ENCODE results near the gene OR52E8.

The OR52E8 gene

DNA sequence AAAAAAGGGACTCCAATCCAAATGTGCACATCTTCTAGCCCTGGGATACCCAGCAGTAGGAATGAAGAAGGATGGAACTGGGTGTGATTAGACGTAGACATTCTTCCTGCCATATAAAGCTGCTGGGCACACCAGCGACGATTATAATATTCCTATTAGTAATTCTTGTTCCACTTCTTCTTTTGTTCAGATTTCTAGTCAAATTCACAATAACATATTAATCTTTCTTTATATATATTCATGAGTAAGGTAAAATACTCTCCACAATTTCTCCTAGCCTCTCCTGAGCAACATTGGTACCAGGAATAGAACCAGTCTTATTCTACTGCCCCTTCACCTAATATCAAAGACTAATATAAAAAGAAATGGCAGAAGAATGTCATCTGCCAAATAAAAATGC is at the start of gene OR52E8:
TSS of gene OR52E8 (minus strand) at position 101 of the 400 bp plus-strand sequence. CDS start at position 101, 0 bp downstream.
- DNase-seq = no peak

DNA sequence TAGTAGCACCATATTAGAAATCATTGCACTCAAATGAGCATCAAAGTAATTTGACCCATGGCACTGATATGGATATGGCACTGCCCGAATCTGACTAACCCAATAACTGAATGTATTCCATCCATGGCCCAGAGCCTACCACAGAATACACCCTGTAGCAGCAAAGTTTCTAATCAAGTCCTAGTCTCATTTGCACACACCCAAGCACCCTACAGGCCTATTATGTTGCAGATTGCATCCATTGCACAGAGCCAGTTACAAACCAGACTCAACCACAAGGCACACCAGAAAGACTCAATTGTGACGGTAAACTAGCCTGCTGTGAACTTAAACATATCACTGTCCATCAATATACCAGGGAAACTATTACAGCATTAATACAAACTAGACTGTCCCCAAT is 42.0 kb upstream of the OR52E8 start:
- DNase-seq = no peak

DNA sequence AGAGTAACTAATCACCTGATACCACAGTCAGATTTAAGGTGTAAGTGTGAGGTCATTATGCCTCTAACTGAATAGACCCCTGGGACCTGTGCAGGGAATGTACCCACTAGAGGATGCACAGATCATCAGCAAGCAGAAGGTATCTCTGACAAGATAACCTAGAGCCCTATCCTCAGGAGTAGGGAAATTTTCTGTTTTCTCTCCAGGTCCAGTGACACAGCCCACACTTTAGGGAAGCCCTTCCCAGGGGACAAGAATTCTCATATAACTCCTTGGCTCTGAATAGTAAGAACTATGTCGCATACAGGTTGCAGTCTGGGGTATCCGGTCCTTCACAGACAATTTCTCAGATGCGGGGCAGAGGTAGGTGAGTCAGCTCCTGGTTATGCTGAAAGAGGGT is 35.4 kb upstream of the OR52E8 start, which contains the start of gene OR52E5:
TSS of gene OR52E5 (plus strand) at position 301 of the 400 bp plus-strand sequence. CDS start 7,569 bp downstream, outside the sequence.
- DNase-seq = no peak

DNA sequence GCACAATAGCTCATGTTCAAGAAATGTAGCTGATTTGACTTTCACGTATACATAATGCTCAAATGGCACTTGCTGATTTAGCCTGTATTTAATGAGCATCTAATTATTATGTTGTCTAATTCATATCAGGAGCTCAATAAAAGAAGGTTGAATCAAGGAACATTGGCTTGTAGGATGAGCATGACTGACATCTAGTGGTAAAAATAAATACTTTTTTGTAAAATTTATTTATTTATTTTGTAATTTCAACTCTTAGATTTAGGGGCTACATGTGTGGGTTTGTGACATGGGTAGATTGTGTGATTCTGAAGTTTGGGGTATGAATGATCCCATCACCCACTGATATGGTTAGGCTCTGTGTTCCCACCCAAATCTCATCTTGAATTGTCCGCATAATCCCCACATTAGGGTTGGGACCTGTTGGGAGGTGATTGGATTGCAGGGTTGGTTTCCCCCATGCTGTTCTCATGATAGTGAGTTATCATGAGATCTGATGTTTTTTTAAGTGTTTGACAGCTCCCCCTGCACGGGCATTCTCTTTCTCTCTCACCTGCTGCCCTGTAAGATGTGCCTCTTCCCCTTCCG is 33.8 kb upstream of the OR52E8 start:
- no peak for DNase-seq

DNA sequence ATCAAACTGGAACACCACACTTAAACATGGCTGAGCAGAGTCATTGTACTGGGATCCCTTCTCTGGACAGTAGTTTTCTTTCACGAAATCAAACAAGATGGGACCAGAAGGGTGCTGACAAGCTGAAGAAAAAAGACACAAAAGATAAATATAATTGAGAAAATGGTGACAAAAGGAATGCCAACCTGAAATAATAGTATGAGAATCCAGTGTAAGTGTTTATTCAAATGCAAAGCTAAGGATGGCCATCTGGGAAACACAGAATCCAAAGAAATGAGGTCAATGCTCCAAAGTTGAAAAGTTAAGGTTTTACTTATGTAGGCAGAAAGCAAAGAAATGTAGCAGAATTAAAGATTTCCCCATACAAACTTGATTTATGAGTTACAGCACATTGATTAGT is 30.2 kb upstream of the OR52E8 start:
- no peak for DNase-seq

DNA sequence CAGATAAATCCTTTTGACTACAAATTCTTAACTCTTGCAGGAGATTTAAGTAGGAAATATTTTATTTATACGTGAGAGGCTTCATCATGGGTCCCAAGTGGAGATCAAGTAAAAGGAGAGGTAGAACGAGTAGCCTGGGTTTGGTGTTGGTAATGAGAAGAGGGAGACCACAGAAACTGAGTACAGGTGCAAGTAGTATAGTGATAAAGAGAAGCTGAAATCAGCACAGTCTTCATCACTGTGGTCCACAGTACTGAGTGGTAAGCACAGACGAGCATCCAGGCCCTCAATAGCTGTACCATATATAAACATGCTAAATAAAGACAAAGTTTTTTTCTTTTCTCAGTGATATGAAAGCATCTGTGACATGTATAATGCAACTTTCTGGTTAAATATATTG is 29.7 kb upstream of the OR52E8 start:
- DNase-seq = no peak

DNA sequence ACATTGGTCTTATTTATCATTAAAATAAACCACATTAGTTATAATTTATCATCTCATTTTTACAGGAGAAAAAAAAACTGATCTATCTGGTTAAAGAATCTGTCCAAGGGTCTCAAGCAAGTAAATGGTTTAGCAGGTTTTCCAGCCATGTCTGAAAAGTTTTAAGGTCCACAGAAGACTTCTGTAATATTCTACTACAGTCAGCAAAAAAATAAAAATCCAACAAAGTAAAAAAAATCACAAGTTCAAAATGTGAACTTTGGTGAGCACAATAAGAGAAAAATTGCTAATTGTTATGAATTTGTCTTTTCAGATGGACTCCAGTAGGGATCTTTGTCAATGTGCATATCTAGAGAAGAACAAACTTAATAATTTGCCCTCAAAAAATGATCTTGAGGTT is 24.3 kb upstream of the OR52E8 start:
- no peak for DNase-seq

DNA sequence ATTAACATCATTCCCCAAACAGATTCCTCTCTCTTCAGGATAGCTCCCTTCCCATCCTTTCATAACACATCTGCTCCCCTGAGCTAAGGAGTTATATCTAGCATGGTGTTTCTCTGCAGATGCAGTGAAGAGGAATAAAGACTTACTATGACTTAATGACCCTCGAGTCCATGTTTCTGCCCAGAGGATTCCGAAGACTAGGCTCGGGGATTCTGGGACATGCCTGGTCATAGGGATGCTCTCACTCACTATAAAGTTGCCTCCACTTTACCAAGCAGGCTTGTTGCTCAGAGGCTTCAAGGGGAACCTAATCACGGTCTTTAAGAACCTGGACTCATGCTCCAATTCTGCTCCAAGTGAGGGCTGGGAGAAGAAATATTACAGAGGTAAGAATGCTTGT is 22.8 kb upstream of the OR52E8 start, which contains the start of gene OR52E4:
TSS of gene OR52E4 (plus strand) at position 301 of the 400 bp plus-strand sequence. CDS start 3,664 bp downstream, outside the sequence.
- no peak for DNase-seq

DNA sequence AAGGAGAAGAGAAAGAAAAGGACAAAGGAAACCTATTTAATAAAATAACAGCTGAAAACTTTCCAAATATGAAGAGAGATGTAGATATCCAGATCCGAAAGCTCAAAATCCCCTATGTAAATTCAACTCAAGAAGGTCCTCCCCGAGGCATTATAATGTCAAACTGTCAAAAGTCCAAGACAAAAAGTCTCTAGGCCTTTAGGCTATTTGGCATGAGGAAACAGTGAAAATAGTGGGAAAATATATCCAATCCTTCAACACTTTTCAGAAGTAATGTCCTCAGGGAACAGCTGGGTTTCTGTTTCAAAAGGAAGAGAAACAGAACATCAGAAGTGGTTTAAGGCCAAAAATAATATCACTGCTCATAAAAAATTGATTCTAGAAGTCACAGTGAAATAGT is 21.1 kb upstream of the OR52E8 start:
- no peak for DNase-seq

DNA sequence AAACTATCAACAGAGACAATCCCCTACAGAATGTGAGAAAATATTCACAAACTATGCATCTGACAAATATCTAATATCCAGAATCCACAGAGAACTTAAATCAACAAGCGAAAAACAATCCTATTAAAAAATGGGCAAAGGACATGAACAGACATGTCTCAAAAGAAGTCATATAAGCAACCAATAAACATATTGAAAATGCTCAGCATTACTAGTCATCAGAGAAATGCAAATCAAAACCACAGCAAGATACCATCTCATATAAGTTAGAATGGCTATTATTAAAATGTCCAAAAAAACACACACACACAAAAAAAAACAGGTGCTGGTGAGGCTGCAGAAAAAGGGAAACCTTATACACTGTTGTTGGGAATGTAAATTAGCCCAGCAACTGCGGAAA is 8.3 kb upstream of the OR52E8 start:
- DNase-seq = no peak

DNA sequence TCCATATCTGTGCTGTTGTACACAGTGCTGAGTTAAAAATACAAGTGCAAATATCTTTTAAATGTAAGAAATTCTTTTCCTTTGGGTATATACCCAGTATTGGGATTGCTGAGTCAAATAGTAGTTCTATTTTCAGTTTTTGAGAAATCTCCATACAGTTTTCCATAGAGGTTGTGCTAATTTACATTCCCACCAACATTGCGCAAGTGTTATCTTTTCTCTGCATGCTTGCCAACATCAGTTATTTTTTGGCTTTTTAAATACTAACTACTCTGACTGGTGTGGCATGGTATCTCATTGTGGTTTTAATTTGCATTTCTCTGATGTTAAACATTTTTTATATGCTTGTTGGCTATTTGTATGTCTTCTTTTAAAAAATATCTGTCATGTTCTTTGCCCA is 6.5 kb downstream of the OR52E8 start:
- DNase-seq = no peak

DNA sequence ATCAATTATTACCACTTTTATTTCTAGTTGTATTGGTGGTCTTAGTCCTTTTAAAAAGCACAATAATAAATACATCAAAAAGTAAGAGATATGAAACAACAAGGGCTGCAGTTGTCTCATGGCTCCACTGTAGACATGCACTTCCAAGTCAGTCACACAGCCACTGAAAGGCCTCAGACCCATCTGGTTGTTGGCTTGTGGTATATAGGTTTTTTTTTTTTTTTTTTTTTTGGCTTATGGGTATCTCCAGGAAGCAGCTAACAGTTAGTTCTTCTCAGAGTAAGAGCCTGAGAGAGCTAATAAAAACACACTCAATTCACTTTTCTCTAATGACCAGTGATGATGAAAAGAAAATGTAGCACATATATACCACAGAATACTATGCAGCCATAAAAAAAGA is 9.8 kb downstream of the OR52E8 start:
- DNase-seq = no peak

DNA sequence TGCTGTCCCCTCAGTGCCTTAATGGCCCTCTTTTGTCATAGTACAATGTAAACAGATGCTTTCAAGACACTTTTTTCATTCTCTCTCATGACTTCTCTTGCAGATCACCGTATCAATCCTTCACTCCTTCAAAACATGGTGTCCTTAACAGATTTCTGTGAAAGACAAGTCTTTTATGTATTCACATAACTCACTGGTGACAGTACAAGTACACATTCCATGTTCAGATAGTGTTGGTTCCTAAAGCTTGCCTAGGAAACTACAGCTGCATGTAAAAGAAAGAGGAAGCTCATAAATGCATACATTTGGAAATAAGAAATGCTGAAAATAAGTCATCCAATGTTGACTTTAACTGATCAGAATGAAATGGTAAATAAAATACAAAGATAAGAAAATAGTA is 10.8 kb downstream of the OR52E8 start:
- no peak for DNase-seq

DNA sequence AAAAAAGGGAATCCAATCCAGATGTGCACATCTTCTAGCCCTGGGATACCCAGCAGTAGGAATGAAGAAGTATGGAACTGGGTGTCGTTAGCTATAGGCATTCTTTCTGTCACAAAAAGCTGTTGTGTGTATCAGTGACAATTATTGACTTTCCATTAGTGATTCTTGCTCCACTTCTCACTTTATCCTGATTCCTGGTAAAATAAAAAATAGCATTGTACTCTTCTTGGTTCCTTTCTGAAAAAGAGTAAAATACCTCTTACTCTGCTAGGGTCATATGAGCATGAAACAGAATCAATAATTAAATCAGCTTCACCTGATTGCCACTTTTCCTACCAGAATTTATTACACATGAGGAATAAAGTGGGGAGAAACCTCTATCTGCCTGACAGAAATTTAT is 15.7 kb downstream of the OR52E8 start, which contains the start of gene OR52E6:
TSS of gene OR52E6 (minus strand) at position 101 of the 400 bp plus-strand sequence. CDS start at position 101, 0 bp downstream.
- DNase-seq = no peak

DNA sequence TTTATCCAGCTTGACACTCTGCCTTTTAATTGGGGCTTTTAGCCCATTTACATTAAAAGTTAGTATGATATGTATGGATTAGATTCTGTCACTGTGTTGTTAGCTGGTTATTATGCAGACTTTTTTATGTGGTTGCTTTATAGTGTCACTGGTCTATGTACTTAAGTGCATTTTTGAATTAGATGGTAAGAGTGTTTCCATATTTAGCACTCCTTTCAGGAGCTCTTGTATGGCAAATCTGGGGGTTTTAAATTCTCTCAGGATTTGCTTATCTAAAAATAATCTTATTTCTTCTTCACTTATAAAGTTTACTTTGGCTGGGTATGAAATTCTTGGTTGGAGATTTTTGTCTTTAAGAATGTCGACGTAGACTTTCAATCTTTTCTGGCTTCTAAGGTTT is 19.8 kb downstream of the OR52E8 start:
- no peak for DNase-seq

DNA sequence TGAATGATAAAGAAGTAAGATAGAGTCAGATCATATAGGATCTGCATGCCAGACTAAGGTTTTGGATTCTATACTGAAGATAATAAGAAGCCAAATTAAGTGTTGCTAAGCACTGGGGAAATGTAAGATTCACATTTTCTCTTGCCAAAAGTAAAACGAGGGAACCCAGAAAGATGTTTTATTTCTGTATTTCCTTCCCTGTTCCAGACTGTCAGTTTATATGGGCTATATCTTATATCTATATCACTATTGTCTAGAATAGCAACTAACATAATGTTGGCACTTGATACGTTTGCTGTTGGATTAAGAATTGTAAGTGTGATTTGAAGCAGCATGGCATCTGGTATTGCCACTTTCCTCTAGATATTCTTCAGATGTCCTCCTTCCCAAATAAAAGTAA is 24.0 kb downstream of the OR52E8 start:
- no peak for DNase-seq

DNA sequence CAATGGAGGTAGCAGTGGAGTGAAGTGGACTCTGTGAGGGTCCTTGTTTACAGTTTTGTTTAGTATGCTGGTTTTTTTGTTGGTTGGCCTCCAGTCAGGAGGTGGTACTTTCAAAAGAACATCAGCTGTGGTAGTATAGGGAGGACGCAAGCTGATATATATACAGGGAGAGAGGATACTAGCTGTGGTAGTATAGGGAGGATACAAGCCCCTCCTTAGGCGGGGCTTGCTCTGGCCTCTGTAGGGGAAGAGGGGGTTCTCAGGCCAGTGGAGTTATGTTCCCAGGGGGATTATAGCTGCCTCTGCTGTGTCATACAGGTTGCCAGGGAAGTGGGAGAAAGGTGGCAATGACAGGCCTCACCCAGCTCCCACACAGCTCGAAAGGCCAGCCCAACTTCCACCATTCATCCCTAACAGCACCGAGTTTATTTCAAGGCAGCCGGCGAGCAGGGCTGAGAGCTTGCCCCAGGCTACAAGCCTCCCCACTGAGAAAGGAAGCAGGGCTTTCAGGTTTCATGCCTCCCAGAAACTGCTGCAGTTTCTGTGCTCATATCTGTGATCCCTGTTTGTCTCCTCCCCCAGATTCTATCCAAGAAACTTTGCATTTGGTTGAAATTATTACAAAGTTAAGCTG is 26.2 kb downstream of the OR52E8 start:
- no peak for DNase-seq

DNA sequence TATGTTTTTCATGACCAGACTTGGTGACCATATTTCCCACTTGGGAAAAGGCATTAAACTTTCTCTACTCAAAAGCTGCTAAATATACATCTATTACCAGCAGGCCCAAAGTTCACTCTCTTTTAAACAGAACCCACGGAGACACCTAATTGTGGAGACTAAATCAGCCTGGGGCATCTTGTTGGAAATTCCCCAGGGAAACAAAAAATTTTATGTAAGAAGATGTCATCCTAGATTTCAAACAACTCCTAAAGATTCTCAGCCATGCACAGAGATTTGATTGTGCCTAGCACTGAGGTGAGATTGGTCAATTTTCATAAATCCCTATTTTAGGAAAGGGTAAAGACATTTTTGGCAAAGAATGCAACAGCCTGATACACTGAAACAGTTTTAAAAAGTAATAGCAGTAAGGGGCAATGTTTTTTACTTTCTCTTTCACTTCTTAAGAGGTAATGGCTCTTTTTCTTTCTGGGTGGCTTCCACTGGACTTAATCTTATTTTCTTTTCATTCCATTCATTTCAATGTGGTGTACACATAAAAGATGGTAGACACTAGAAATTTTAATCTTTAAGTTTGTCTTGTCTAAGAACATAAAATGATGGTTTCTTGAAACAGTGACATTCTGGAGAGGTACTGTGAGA is 39.1 kb downstream of the OR52E8 start:
- DNase-seq = peak in 1 of 2 donors; percentile 48

DNA sequence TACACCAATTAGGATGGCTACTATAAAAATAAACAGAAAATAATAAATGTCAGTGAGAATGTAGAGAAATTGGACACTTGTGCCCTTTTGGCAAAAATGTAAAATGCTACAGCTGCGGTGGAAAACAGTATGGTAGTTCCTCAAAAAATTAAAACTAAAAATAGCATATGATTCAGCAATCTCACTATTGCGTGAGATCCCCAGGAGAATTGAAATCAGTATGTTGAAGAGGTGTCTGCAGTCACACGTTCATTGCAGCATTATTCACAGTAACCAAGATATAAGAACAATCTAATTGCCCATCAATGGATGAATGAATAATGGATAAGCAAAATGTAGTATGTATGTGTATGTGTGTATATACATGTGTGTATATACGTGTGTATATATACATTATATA is 42.0 kb downstream of the OR52E8 start:
- DNase-seq = peak in 1 of 2 donors; percentile 83

DNA sequence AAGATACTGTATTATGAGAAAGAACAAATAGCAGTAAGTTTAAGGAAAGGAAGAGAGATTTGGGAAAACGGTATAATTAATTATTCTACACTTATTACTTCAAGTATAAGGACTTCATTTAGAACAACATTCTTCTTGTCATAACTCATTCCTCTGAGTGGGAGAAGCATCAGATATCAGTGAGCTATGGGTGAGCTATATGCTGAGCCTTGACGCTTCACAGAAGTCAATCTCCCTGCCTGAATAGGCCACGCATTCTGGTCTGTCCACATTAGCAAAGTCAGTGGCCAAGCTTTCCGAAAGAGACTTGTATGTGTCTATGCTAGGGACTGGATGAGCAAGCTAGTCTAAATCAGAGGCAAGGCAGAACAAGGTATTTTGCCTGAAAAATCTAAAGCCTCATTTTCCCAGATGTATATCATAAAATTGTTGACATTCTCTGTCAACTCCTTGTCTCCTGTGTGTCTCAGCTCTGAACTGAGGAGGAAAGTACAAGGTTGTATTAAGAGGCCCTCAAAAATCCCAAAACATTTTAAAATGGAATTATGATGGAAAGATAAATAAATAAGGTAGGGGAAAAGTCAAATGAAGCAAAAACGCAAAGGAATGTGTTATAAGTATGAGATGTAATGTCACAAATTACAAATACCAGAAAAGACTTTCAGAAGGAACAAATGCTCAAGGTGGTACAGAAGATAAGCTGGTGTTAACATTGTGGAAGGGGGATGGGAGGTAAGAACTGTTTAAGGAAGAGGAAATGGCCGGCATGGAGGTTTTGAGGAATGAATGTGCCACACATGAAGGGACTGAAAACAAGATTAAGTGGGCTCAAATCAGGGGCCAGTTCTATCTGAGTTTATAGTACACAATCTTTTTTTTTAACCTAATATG is 47.3 kb downstream of the OR52E8 start:
- no peak for DNase-seq

DNA sequence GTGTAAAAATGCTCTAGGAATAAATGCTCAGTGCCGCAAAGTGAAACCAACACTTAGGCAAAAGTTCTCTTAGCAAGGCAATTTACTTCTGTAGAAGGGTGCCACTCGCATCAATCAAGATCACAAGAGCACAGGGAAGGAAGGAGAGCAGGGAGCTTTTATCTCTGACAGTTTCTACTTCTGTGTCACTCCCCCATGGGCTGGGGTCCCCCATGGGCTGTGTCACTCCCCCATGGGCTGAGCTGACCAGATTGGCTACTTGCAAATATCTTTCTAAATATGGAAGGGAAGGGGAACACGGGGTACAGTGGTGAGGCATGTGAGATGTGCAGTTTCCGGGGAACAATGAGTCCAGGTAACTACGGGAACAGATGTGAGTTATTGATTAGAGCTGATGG is 48.4 kb downstream of the OR52E8 start:
- DNase-seq = peak in 1 of 2 donors; percentile 32

DNA sequence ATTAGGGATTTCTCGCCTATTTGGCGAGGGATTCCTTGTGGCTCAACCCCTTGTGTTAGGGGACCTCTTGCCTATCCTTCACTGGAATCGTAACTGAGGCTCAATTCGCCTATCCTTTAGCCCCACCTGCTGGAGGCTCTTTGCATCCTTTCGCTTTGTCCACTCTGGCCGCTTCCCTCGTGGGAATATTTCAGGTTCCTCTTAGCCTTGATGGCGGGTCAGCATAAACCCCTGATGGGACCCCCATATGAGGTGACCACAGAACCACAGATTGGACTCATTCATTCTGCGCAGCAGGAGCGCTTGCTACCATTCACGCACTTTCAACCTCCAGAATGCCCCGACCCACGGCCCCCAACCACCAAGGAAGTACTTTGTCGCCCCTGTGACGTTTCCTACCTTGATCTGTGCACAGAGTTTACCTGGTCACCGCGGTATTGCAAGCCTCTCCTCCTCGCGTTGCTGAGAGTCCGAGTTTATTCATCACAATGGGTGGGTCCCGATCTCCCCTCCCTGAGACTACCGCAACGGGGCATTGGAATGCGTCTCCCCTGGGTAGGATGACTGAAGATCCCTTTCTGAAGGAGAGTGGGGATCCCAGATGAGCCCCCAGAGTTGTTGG is 48.9 kb downstream of the OR52E8 start, which contains the start of gene OR52N2:
TSS of gene OR52N2 (plus strand) at position 425 of the 622 bp plus-strand sequence. CDS start 11,412 bp downstream, outside the sequence.
- peak; percentile 40 to 45 for DNase-seq
